Suprapubic skin (tissue), 4 donors: ENCODE data around the gene LDHAL6B. TPM values are rescaled to one million over a fixed set of nuclear protein-coding genes. Genes with fewer than 3 reads are reported as not detected.
"Not testable (repeated sequence)": the region's sequence is repeated elsewhere in the genome, so short reads cannot be mapped to it uniquely, and the experiment has no call there.

Experiments
- DNase-seq, 2 donors: peaks; one replicate each; pipeline ENCODE4 v3.0.0-alpha.2; 2019; ENCODE audit warnings: low spot score in 2 of 2
- H3K27ac ChIP-seq: fragments of 200-600 bp; sonication (generic); one replicate; pipeline ENCODE4 v1.5.1; 2019
- H3K27me3 ChIP-seq: fragments of 200-600 bp; sonication (generic); one replicate; pipeline ENCODE4 v1.5.1; 2019
- H3K36me3 ChIP-seq: fragments of 200-600 bp; sonication (generic); one replicate; pipeline ENCODE4 v1.5.1; 2019
- H3K4me1 ChIP-seq: fragments of 200-600 bp; sonication (generic); one replicate; pipeline ENCODE4 v1.5.1; 2019
- H3K4me3 ChIP-seq: fragments of 200-600 bp; sonication (generic); one replicate; pipeline ENCODE4 v1.5.1; 2019; ENCODE audit warnings: mild to moderate bottlenecking
- H3K9me3 ChIP-seq: fragments of 200-600 bp; sonication (generic); one replicate; pipeline ENCODE4 v1.5.1; 2019
- EP300 ChIP-seq: sonication (generic); formaldehyde crosslinking; IDR thresholded peaks from one replicate; pipeline ENCODE4 v1.6.1; 2017; ENCODE audit warnings: antibody characterized with exemption
- POLR2A ChIP-seq, 2 donors: fragments of 450-650 bp; IDR thresholded peaks; one replicate each; pipeline ENCODE4 v1.6.1; 2017; ENCODE audit warnings: antibody characterized with exemption in 2 of 2, mild to moderate bottlenecking in 2 of 2, moderate library complexity in 2 of 2
- POLR2AphosphoS5 ChIP-seq, 3 donors: sonication (generic); formaldehyde crosslinking; IDR thresholded peaks; one replicate each; pipeline ENCODE4 v1.6.1; 2017; ENCODE audit warnings: antibody characterized with exemption in 3 of 3
- WGBS: methylation state at CpG from one replicate; pipeline ENCODE4 v1.1.5; 2018; 5-methylcytosine and 5-hydroxymethylcytosine counted together
- total RNA-seq, 4 donors: library from RNA; depleted of rRNA; stranded (reverse); fragments of >200 nt; gene quantifications; one replicate each; pipeline ENCODE4 v1.1.0, GENCODE V29; 2016
- TF ChIP-seq, protein P1 (sequence below), 2 donors: fragments of 200-600 bp in 1 of 2; fragments of 450-650 bp in 1 of 2; sonication (generic) in 1 of 2; IDR thresholded peaks; one replicate each; pipeline ENCODE4 v1.5.1; 2016 to 2019; ENCODE audit warnings: antibody characterized with exemption in 2 of 2, mild to moderate bottlenecking in 1 of 2, moderate library complexity in 1 of 2

LDHAL6B gene
- total RNA-seq, 4 donors from 2014 or later = not detected

DNA sequence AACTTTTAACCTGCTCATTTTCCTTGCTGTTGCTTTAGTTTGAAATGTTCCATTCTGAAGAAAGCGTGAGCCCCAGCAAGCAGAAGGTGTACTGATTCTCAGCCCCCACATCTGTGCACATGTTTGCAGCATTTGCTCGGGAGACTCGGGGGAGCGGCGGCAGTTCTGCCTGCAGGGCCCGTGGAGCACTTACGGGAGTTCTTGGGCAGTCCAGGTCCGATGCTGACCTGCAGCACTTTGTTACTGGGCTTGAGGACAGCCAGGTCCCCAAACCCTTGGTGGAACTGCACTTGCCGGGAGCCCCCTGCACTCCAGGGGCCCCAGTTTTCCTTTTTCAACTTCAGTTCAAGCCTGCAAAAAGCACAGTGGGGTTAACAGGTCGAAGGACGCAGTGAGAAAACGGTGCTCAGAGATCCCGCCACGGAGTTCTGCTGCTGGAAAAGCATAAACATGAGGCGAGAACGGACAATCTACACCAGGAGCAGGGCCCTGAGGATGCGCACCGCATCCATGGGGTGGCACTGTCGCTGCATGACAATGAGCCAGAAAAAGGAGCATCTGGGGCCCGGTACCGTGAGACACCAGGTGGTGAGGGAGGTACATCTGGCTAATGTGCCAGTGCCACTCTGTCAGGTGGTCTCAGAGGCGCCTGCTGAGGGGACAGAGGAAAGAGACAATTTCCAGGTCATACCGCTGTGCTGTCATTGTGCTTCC, 45.6 kb upstream of the LDHAL6B start:
- H3K27ac ChIP-seq = no peak overlapping the region
- no peaks in the 10 kb centered on the region for H3K9me3 ChIP-seq
- no peak for DNase-seq
- WGBS = 91% methylated on average over 23 of the region's 23 CpGs
- peaks cover 34% of the 10 kb centered on the region for H3K4me1 ChIP-seq
- H3K4me3 ChIP-seq = no peak overlapping the region
- peaks cover 31% of the 10 kb centered on the region for H3K36me3 ChIP-seq
- TF ChIP-seq, protein P1, sequence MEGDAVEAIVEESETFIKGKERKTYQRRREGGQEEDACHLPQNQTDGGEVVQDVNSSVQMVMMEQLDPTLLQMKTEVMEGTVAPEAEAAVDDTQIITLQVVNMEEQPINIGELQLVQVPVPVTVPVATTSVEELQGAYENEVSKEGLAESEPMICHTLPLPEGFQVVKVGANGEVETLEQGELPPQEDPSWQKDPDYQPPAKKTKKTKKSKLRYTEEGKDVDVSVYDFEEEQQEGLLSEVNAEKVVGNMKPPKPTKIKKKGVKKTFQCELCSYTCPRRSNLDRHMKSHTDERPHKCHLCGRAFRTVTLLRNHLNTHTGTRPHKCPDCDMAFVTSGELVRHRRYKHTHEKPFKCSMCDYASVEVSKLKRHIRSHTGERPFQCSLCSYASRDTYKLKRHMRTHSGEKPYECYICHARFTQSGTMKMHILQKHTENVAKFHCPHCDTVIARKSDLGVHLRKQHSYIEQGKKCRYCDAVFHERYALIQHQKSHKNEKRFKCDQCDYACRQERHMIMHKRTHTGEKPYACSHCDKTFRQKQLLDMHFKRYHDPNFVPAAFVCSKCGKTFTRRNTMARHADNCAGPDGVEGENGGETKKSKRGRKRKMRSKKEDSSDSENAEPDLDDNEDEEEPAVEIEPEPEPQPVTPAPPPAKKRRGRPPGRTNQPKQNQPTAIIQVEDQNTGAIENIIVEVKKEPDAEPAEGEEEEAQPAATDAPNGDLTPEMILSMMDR (IDR thresholded peaks at IDR 0.05) = peak in 1 of 2 donors; percentile 28
- TF ChIP-seq POLR2AphosphoS5 (IDR thresholded peaks at IDR 0.05) = no peak
- no peaks in the 10 kb centered on the region for H3K27me3 ChIP-seq

DNA sequence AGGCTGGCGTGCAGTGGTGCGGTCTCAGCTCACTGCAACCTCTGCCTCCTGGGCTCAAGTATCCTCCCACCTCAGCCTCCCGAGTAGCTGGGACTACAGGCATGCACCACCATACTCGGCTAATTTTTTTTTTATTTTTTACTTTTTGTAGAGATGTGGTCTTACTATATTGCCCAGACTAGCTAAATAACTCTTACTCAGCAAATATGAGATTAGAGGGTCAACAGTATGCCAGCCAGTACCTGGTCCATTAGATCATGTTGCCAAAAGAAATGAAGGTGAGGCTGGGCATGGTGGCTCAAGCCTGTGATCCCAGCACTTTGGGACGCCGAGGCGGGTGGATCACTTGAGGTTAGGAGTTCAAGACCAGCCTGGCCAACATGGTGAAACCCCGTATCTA, 44.6 kb upstream of the LDHAL6B start:
- DNase-seq, H3K27ac ChIP-seq, H3K4me3 ChIP-seq, H3K9me3 ChIP-seq, H3K27me3 ChIP-seq: not testable (repeated sequence)
- Histone ChIP-seq H3K36me3 (peaks cover 26% of the 10 kb centered on the region), H3K4me1 (peaks cover 43% of the 10 kb centered on the region)
- WGBS = 94% methylated on average over 8 of the region's 8 CpGs

DNA sequence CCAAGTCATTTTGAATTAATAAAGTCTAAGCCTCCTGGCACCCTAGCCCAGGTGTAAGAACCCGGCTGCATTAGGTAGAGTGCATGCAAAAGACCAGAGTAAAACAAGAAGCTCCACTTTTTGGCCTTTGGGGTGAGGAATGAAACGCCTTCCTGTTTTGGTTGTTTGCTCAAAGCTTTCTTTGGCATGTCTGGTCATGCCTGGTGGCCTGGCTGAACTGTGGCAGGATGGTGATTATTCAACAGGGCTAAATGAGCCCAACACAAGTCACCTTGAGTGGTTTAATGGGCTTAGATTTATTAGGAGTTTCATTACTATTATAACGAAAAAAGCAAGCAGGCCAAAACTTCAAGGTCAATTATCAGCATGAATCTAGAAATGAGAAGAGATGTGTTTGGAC, 40.9 kb upstream of the LDHAL6B start:
- TF ChIP-seq, protein P1 (IDR thresholded peaks at IDR 0.05) = no peak
- TF ChIP-seq EP300 (no peak), POLR2A (IDR thresholded peaks at IDR 0.05) (no peak), POLR2AphosphoS5 (IDR thresholded peaks at IDR 0.05) (peak in 1 of 3 donors; percentile 17)
- H3K9me3 ChIP-seq = no peaks in the 10 kb centered on the region
- peak overlapping the region; percentile 84 for H3K27ac ChIP-seq
- no peak overlapping the region for H3K4me3 ChIP-seq
- DNase-seq = no peak
- 45% methylated on average over 3 of the region's 3 CpGs for WGBS
- H3K27me3 ChIP-seq = no peaks in the 10 kb centered on the region
- peaks cover 53% of the 10 kb centered on the region for H3K4me1 ChIP-seq
- peaks cover 8% of the 10 kb centered on the region for H3K36me3 ChIP-seq

DNA sequence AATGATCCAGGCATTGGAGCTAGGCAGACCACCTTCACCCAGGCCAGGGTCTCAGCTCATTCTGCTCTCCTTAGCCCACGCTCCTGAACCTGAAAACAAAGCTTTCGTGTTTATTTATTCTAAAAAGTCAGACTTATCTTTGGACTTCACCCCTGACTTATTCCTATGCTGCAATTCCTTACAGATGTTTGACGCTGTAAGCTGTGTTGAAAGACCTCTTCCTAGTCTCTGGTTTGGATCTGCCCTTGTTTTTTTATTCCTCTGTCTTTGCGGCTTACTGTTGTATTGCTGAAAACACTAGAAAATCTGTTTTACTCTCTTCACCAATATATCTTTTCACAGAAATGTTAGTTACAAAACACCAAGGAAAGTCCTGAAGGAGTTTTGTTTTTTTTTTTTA, 40.5 kb upstream of the LDHAL6B start:
- peak overlapping the region; percentile 84 for H3K27ac ChIP-seq
- peaks cover 6% of the 10 kb centered on the region for H3K36me3 ChIP-seq
- peaks cover 58% of the 10 kb centered on the region for H3K4me1 ChIP-seq
- H3K9me3 ChIP-seq = no peaks in the 10 kb centered on the region
- no peak for DNase-seq
- WGBS = 34% methylated on average over 4 of the region's 4 CpGs
- TF ChIP-seq POLR2A (IDR thresholded peaks at IDR 0.05) (no peak), POLR2AphosphoS5 (IDR thresholded peaks at IDR 0.05) (no peak), EP300 (no peak)
- TF ChIP-seq, protein P1 (IDR thresholded peaks at IDR 0.05) = no peak
- no peak overlapping the region for H3K4me3 ChIP-seq
- no peaks in the 10 kb centered on the region for H3K27me3 ChIP-seq

DNA sequence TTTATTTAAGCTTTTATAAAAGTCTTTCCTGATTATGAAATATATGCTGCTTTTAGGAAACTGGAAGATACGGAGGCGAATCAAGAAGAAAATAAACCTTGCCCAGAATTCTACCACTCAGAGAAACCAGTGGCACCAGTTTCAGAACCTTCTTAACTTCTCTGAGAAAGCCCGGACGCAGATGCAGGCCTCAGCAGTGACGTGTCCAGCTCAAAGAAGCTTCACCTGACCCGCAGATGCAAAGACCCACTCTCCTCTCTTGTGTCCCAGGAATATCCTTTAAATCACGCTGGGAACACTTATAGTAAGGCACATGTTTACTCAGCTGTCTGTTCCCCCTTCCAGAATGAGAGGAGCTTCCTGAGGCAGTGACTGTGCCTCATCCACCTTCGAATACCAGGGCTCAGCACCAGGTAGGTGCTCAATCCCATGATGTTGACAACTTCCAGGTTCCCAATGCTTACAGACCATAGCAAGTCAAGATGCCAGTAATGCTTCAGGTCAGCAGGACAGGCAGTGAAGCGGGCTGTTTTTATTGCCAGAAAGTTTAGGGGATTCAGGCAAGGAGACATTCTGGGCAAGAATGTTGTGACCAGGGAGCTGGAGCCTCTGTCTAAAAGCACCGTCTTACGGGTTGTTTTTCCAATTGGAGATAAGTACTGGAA, 39.9 kb upstream of the LDHAL6B start:
- WGBS = 55% methylated on average over 11 of the region's 11 CpGs
- H3K27ac ChIP-seq = peak overlapping the region; percentile 84

More for the DNA sequence above, 39.9 kb upstream of the LDHAL6B start:
- no peak for DNase-seq
- Histone ChIP-seq H3K27me3 (no peaks in the 10 kb centered on the region), H3K36me3 (peaks cover 6% of the 10 kb centered on the region), H3K4me3 (no peak overlapping the region), H3K9me3 (no peaks in the 10 kb centered on the region), H3K4me1 (peaks cover 63% of the 10 kb centered on the region)
- no peak for TF ChIP-seq POLR2AphosphoS5 (IDR thresholded peaks at IDR 0.05)
- TF ChIP-seq, protein P1 (IDR thresholded peaks at IDR 0.05) = no peak
- TF ChIP-seq POLR2A (IDR thresholded peaks at IDR 0.05) = no peak
- no peak for TF ChIP-seq EP300
